SU-DHL-6 (cell line): Measurements from ENCODE around the gene DLG3.

Experiments used
- H2AFZ ChIP-seq: fragments of 200-600 bp; sonication (generic); 2 replicates; pipeline ENCODE4 v1.6.1; 2014; ENCODE audit warnings: low read depth, mild to moderate bottlenecking, moderate library complexity, mixed read lengths, antibody characterized with exemption, low read length; ENCODE audit not compliant: severe bottlenecking
- H3F3A ChIP-seq: fragments of 200-600 bp; shearing (Covaris generic); 2 replicates; pipeline ENCODE4 v1.6.0; 2016; ENCODE audit warnings: antibody characterized with exemption, mild to moderate bottlenecking; ENCODE audit not compliant: insufficient read depth
- H3K27ac ChIP-seq: fragments of 200-600 bp; sonication (generic); 2 replicates; pipeline ENCODE4 v1.5.1; 2016; ENCODE audit warnings: low read depth, mild to moderate bottlenecking, low read length, moderate library complexity, mixed read lengths
- H3K27me3 ChIP-seq: fragments of 200-600 bp; sonication (generic), shearing (Covaris generic); 2 replicates; pipeline ENCODE4 v1.6.0; 2014; ENCODE audit warnings: mild to moderate bottlenecking, low read length
- H3K36me3 ChIP-seq: fragments of 200-600 bp; sonication (generic); 2 replicates; pipeline ENCODE4 v1.6.1; 2014; ENCODE audit warnings: mild to moderate bottlenecking, low read length, mixed read lengths
- H3K4me2 ChIP-seq: fragments of 300-600, 200-600 bp; shearing (Covaris generic), sonication (generic); 2 replicates; pipeline ENCODE4 v1.6.0; 2014; ENCODE audit warnings: low read length, low read depth, mild to moderate bottlenecking; ENCODE audit not compliant: poor library complexity, severe bottlenecking
- H3K4me3 ChIP-seq: fragments of 200-600 bp; sonication (generic); 2 replicates; pipeline ENCODE4 v1.5.1; 2014; ENCODE audit warnings: antibody characterized with exemption, low read length, mild to moderate bottlenecking, mixed read lengths; ENCODE audit not compliant: insufficient read depth, poor library complexity, severe bottlenecking
- H3K79me2 ChIP-seq: fragments of 200-600 bp; sonication (generic); 2 replicates; pipeline ENCODE4 v1.6.1; 2014; ENCODE audit warnings: mild to moderate bottlenecking, low read length, moderate library complexity; ENCODE audit not compliant: insufficient read depth
- H3K9ac ChIP-seq: fragments of 200-600 bp; sonication (generic); 2 replicates; pipeline ENCODE4 v1.7.0; 2014; ENCODE audit warnings: mild to moderate bottlenecking, low read length
- H3K9me2 ChIP-seq: fragments of 200-600 bp; sonication (generic); replicated peaks from 2 replicates; pipeline ENCODE4 v1.6.1; 2014; ENCODE audit warnings: low read length; ENCODE audit not compliant: insufficient read depth
- H3K9me3 ChIP-seq: fragments of 200-600 bp; sonication (generic); 2 replicates; pipeline ENCODE4 v1.6.1; 2014; ENCODE audit warnings: low read length, mixed read lengths; ENCODE audit not compliant: insufficient read depth
- H4K20me1 ChIP-seq: fragments of 200-600 bp; sonication (generic); 2 replicates; pipeline ENCODE4 v1.6.1; 2014; ENCODE audit warnings: low read depth, mild to moderate bottlenecking, antibody characterized with exemption, low read length, moderate library complexity, mixed read lengths
- CTCF ChIP-seq: fragments of 200-600 bp; sonication (generic); IDR thresholded peaks from one replicate; pipeline ENCODE4 v1.5.1; 2017; ENCODE audit warnings: antibody characterized with exemption, mild to moderate bottlenecking, low read length, moderate library complexity; ENCODE audit not compliant: insufficient read depth, poor library complexity, severe bottlenecking
- EZH2phosphoT487 ChIP-seq: fragments of 200-600 bp; sonication (generic), shearing (Covaris generic); conservative IDR thresholded peaks from 2 replicates; pipeline ENCODE4 v1.6.1; 2018; ENCODE audit warnings: mild to moderate bottlenecking, antibody characterized with exemption, low read length, moderate library complexity, mixed read lengths

DLG3 gene

GRCh38 chrX:70444946-70445656, 466 bp downstream of the DLG3 start:
- H3K9me3 ChIP-seq: no peaks in the 10 kb centered on the region
- H3F3A ChIP-seq: no peaks in the 10 kb centered on the region
- H3K36me3 ChIP-seq: no peaks in the 10 kb centered on the region
- H2AFZ ChIP-seq: no peak overlapping the region
- H3K4me3 ChIP-seq: no peak overlapping the region
- no peaks in the 10 kb centered on the region for H4K20me1 ChIP-seq
- TF ChIP-seq CTCF: no peak
- TF ChIP-seq EZH2phosphoT487: no peak
- H3K9me2 ChIP-seq: no peaks in the 10 kb centered on the region
- H3K79me2 ChIP-seq: no peaks in the 10 kb centered on the region
- no peak overlapping the region for H3K9ac ChIP-seq
- no peaks in the 10 kb centered on the region for H3K27me3 ChIP-seq
- no peak overlapping the region for H3K27ac ChIP-seq
- H3K4me2 ChIP-seq: no peak overlapping the region

GRCh38 chrX:70445951-70446350, 1.3 kb downstream of the DLG3 start:
- TF ChIP-seq EZH2phosphoT487 (no peak), CTCF (no peak)
- Histone ChIP-seq H3K79me2 (no peaks in the 10 kb centered on the region), H3K4me2 (no peak overlapping the region), H3K36me3 (no peaks in the 10 kb centered on the region), H3K9ac (no peak overlapping the region), H2AFZ (no peak overlapping the region), H3K9me3 (no peaks in the 10 kb centered on the region), H3K4me3 (no peak overlapping the region), H3F3A (no peaks in the 10 kb centered on the region), H3K9me2 (no peaks in the 10 kb centered on the region), H3K27ac (no peak overlapping the region), H3K27me3 (no peaks in the 10 kb centered on the region), H4K20me1 (no peaks in the 10 kb centered on the region)

GRCh38 chrX:70446380-70447350, 2.0 kb downstream of the DLG3 start:
- H2AFZ ChIP-seq: no peak overlapping the region
- no peak overlapping the region for H3K4me2 ChIP-seq
- H4K20me1 ChIP-seq: no peaks in the 10 kb centered on the region
- no peaks in the 10 kb centered on the region for H3F3A ChIP-seq
- H3K9me3 ChIP-seq: no peaks in the 10 kb centered on the region
- H3K27ac ChIP-seq: no peak overlapping the region
- no peaks in the 10 kb centered on the region for H3K27me3 ChIP-seq
- H3K4me3 ChIP-seq: no peak overlapping the region
- TF ChIP-seq EZH2phosphoT487 (no peak), CTCF (no peak)
- H3K79me2 ChIP-seq: no peaks in the 10 kb centered on the region
- H3K9me2 ChIP-seq: no peaks in the 10 kb centered on the region
- H3K9ac ChIP-seq: no peak overlapping the region
- H3K36me3 ChIP-seq: no peaks in the 10 kb centered on the region
